HCT116 (cell line): ENCODE results near the gene DDX41. TPM values are rescaled to one million over a fixed set of nuclear protein-coding genes. Genes with fewer than 3 reads are reported as not detected.

Experiments used
- ATAC-seq: fragments of 200-7000 bp; cut with Tn5 transposase; 2 replicates; pipeline ENCODE4 v1.9.1; 2020; ENCODE audit warnings: mild to moderate bottlenecking, moderate library complexity
- BruUV-seq: library from RNA; stranded (reverse); fragments of 400-500 nt; replicated peaks from 2 replicates; lab custom pipeline; 2021; lab: Mats Ljungman, UMichigan
- CTCF ChIA-PET: fragments of 300-600 bp; sonication (Branson Sonifier 250); formaldehyde crosslinking; loops from one replicate; lab custom pipeline; 2021; ENCODE audit warnings: antibody characterized with exemption; lab: Charles Lee
- POLR2A ChIA-PET: fragments of 300-600, 350-600 bp; sonication (Branson Sonifier 250); formaldehyde crosslinking; loops from one replicate; lab custom pipeline; 2021; ENCODE audit warnings: antibody characterized with exemption; lab: Charles Lee
- RAD21 ChIA-PET, 2 experiments: fragments of 300-600 bp; sonication (Branson Sonifier 250); formaldehyde crosslinking; loops; one replicate each; lab custom pipeline; 2023; ENCODE audit warnings: low total read pairs in 2 of 2; ENCODE audit not compliant: uncharacterized antibody in 2 of 2, unreplicated experiment in 2 of 2, low non-redundant PET in 1 of 2; lab: Charles Lee
- DNase-seq: peaks from one replicate; pipeline ENCODE4 v3.0.0-alpha.2; 2010; ENCODE audit warnings: low read depth, low spot score
- H2AFZ ChIP-seq: fragments of 200-600 bp; shearing (Covaris generic), sonication (generic); 2 replicates; pipeline ENCODE4 v1.6.1; 2017; ENCODE audit warnings: low read depth, mixed run types, mixed read lengths, antibody characterized with exemption, low read length; ENCODE audit not compliant: poor library complexity, severe bottlenecking
- H3K27ac ChIP-seq: 2 replicates; pipeline ENCODE4 v1.5.1; 2012; ENCODE audit warnings: low read depth, low read length
- H3K27me3 ChIP-seq: fragments of 200-600 bp; sonication (generic); 2 replicates; pipeline ENCODE4 v1.6.1; 2016; ENCODE audit warnings: mixed run types, low read length, mixed read lengths; ENCODE audit not compliant: insufficient read depth
- H3K36me3 ChIP-seq, 2 experiments: fragments of 200-500 bp in 1 of 2; fragments of 200-600 bp in 1 of 2; sonication (Bioruptor generic) in 1 of 2; sonication (generic) in 1 of 2; 2 replicates each; pipeline versions ENCODE4 v1.5.1 to v1.6.1; 2014 to 2016; ENCODE audit warnings: low read length in 2 of 2, inconsistent platforms in 1 of 2, mixed read lengths in 1 of 2, mixed run types in 1 of 2; ENCODE audit not compliant: insufficient read depth in 2 of 2, control insufficient read depth in 1 of 2
- H3K4me1 ChIP-seq, 2 experiments: fragments of 200-600 bp in 1 of 2; sonication (generic) in 1 of 2; 2 replicates each; pipeline versions ENCODE4 v1.5.1 to v1.6.1; 2012 to 2017; ENCODE audit warnings: low read length in 2 of 2, inconsistent platforms in 1 of 2, mild to moderate bottlenecking in 1 of 2, mixed read lengths in 1 of 2, mixed run types in 1 of 2, moderate library complexity in 1 of 2; ENCODE audit not compliant: insufficient read depth in 2 of 2, control insufficient read depth in 1 of 2
- H3K4me2 ChIP-seq: fragments of 200-600 bp; sonication (generic); 2 replicates; pipeline ENCODE4 v1.6.1; 2017; ENCODE audit warnings: mixed run types, low read length, mixed read lengths
- H3K4me3 ChIP-seq, 2 experiments: fragments of 200-600 bp in 1 of 2; sonication (generic) in 1 of 2; replicated peaks in 1 of 2; 2 replicates each; pipeline ENCODE4 v1.5.1; 2011 to 2016; ENCODE audit warnings: low read length in 2 of 2, control low read depth in 1 of 2, low read depth in 1 of 2, mild to moderate bottlenecking in 1 of 2, mixed read lengths in 1 of 2, mixed run types in 1 of 2
- H3K79me2 ChIP-seq: fragments of 200-600 bp; sonication (generic); 2 replicates; pipeline ENCODE4 v1.6.1; 2017; ENCODE audit warnings: mild to moderate bottlenecking, mixed run types, low read length, moderate library complexity, mixed read lengths; ENCODE audit not compliant: insufficient read depth
- H3K9ac ChIP-seq: fragments of 200-600 bp; sonication (generic); 2 replicates; pipeline ENCODE4 v1.6.1; 2016; ENCODE audit warnings: low read length, mixed read lengths
- H3K9me2 ChIP-seq: fragments of 200-600 bp; sonication (generic), shearing (Covaris generic); 2 replicates; pipeline ENCODE4 v1.6.1; 2017; ENCODE audit warnings: mixed run types, mild to moderate bottlenecking, moderate library complexity; ENCODE audit not compliant: insufficient read depth
- H3K9me3 ChIP-seq, 2 experiments: fragments of 200-500 bp in 1 of 2; fragments of 200-600 bp in 1 of 2; sonication (Bioruptor generic) in 1 of 2; sonication (generic) in 1 of 2; 2 replicates each; pipeline ENCODE4 v1.6.1; 2014 to 2017; ENCODE audit warnings: low read length in 2 of 2, mixed read lengths in 2 of 2, inconsistent platforms in 1 of 2, low read depth in 1 of 2, mild to moderate bottlenecking in 1 of 2, mixed run types in 1 of 2, moderate library complexity in 1 of 2; ENCODE audit not compliant: control insufficient read depth in 1 of 2, insufficient read depth in 1 of 2
- H4K20me1 ChIP-seq: fragments of 200-600 bp; sonication (generic), shearing (Covaris generic); 2 replicates; pipeline ENCODE4 v1.6.1; 2017; ENCODE audit warnings: mixed run types, mild to moderate bottlenecking, moderate library complexity; ENCODE audit not compliant: insufficient read depth
- CBX3 ChIP-seq: IDR thresholded peaks from 2 replicates; pipeline ENCODE4 v1.6.1; 2012; ENCODE audit warnings: low read depth
- CEBPB ChIP-seq: IDR thresholded peaks from 2 replicates; pipeline ENCODE4 v1.6.1; 2012; ENCODE audit warnings: low read depth
- EGR1 ChIP-seq: IDR thresholded peaks from 2 replicates; pipeline ENCODE4 v1.6.1; 2012; ENCODE audit warnings: low read depth
- ELF1 ChIP-seq: IDR thresholded peaks from 2 replicates; pipeline ENCODE4 v1.6.1; 2012; ENCODE audit warnings: low read depth, borderline replicate concordance
- EZH2 ChIP-seq: fragments of 200-600 bp; sonication (generic); IDR thresholded peaks from 2 replicates; pipeline ENCODE4 v1.6.1; 2017; ENCODE audit warnings: antibody characterized with exemption, mixed run types
- EZH2phosphoT487 ChIP-seq: fragments of 200-600 bp; IDR thresholded peaks from 2 replicates; pipeline ENCODE4 v1.6.1; 2018; ENCODE audit warnings: antibody characterized with exemption, borderline replicate concordance
- FOSL1 ChIP-seq: IDR thresholded peaks from 2 replicates; pipeline ENCODE4 v1.6.1; 2012; ENCODE audit warnings: low read depth
- JUND ChIP-seq: IDR thresholded peaks from 2 replicates; pipeline ENCODE4 v1.6.1; 2012
- POLR2A ChIP-seq: IDR thresholded peaks from 2 replicates; pipeline ENCODE4 v1.7.0; 2011; ENCODE audit warnings: borderline replicate concordance; ENCODE audit not compliant: insufficient read depth, insufficient read length; ENCODE audit errors: extremely low read depth
- SP1 ChIP-seq: IDR thresholded peaks from 2 replicates; pipeline ENCODE4 v1.6.1; 2012; ENCODE audit warnings: low read depth
- SRF ChIP-seq: IDR thresholded peaks from 2 replicates; pipeline ENCODE4 v1.6.1; 2012; ENCODE audit warnings: low read depth
- TCF7L2 ChIP-seq: IDR thresholded peaks from 2 replicates; pipeline ENCODE4 v1.7.0; 2011; ENCODE audit warnings: borderline replicate concordance, inconsistent platforms; ENCODE audit not compliant: insufficient read depth, insufficient read length; ENCODE audit errors: extremely low read depth
- ZFX ChIP-seq: fragments of 450-650 bp; IDR thresholded peaks from 2 replicates; pipeline ENCODE4 v1.6.1; 2017
- ZNF274 ChIP-seq: fragments of 200-500 bp; sonication (Bioruptor generic); IDR thresholded peaks from 2 replicates; pipeline ENCODE4 v1.6.1; 2014; ENCODE audit warnings: mild to moderate bottlenecking, low read depth, low read length, inconsistent platforms
- intact Hi-C: fragments of 100-400 bp; cut with micrococcal nuclease; formaldehyde crosslinking; loops from 2 replicates; pipeline ENCODE4 v1.10.0; 2022
- total RNA-seq: library from RNA; stranded (reverse); gene quantifications from one replicate; pipeline ENCODE4 v1.2.1, GENCODE V29; 2021; ENCODE audit not compliant: unreplicated experiment
- TF ChIP-seq, protein P1 (sequence below): IDR thresholded peaks from 2 replicates; pipeline ENCODE4 v1.6.1; 2011; ENCODE audit warnings: mild to moderate bottlenecking, low read length, moderate library complexity; ENCODE audit not compliant: insufficient replicate concordance; ENCODE audit errors: extremely low read depth
- TF ChIP-seq, protein P2 (sequence below): IDR thresholded peaks from 2 replicates; pipeline ENCODE4 v1.6.1; 2012; ENCODE audit warnings: low read depth
- TF ChIP-seq, protein P3 (sequence below), 3 experiments: fragments of 200-600 bp in 1 of 3; sonication (generic) in 1 of 3; IDR thresholded peaks in 2 of 3; conservative IDR thresholded peaks in 1 of 3; 2 replicates each; pipeline ENCODE4 v1.5.1; 2012 to 2017; ENCODE audit warnings: low read depth in 2 of 3, low read length in 2 of 3, antibody characterized with exemption in 1 of 3, borderline replicate concordance in 1 of 3, control low read depth in 1 of 3, mild to moderate bottlenecking in 1 of 3, mixed read lengths in 1 of 3, mixed run types in 1 of 3, moderate library complexity in 1 of 3; ENCODE audit not compliant: insufficient read depth in 1 of 3
- TF ChIP-seq, protein P4 (sequence below): IDR thresholded peaks from 2 replicates; pipeline ENCODE4 v1.6.1; 2012
- TF ChIP-seq, protein P5 (sequence below): IDR thresholded peaks from 2 replicates; pipeline ENCODE4 v1.6.1; 2012

Gene DDX41
- total RNA-seq, 1 experiment from 2014 or later: 141 TPM

DNA sequence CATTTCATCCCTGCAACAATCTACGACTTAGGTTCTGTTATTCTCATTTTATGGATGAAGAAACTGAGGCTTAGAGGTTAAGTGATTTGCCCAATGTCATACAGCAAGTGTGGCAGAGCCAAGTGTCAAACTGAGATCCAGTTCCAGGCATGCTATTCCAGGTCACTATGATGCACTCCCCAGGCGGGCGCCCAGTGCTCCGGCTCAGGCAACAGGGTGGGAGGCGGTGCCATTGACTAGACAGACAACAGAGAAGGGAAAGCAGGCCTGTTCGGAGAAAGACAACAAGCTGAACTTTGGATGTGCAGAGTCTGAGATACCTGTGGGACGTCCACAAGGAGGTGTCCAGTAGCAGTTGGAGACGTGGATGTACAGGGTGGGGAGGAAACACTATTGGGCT is 10.8 kb upstream of the DDX41 start:
- H3K9me3 ChIP-seq: no peaks in the 10 kb centered on the region
- H2AFZ ChIP-seq: no peak overlapping the region
- no TSS peak for BruUV-seq
- no peaks in the 10 kb centered on the region for H4K20me1 ChIP-seq
- no peaks in the 10 kb centered on the region for H3K79me2 ChIP-seq
- no peak for DNase-seq
- RAD21 ChIA-PET: no interaction called here
- H3K27me3 ChIP-seq: no peaks in the 10 kb centered on the region
- no peak for TF ChIP-seq EZH2
- TF ChIP-seq ZFX: no peak
- no peak for TF ChIP-seq ZNF274
- TF ChIP-seq, protein P1, sequence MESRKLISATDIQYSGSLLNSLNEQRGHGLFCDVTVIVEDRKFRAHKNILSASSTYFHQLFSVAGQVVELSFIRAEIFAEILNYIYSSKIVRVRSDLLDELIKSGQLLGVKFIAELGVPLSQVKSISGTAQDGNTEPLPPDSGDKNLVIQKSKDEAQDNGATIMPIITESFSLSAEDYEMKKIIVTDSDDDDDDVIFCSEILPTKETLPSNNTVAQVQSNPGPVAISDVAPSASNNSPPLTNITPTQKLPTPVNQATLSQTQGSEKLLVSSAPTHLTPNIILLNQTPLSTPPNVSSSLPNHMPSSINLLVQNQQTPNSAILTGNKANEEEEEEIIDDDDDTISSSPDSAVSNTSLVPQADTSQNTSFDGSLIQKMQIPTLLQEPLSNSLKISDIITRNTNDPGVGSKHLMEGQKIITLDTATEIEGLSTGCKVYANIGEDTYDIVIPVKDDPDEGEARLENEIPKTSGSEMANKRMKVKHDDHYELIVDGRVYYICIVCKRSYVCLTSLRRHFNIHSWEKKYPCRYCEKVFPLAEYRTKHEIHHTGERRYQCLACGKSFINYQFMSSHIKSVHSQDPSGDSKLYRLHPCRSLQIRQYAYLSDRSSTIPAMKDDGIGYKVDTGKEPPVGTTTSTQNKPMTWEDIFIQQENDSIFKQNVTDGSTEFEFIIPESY: no peak
- no peak for TF ChIP-seq FOSL1
- TF ChIP-seq, protein P2, sequence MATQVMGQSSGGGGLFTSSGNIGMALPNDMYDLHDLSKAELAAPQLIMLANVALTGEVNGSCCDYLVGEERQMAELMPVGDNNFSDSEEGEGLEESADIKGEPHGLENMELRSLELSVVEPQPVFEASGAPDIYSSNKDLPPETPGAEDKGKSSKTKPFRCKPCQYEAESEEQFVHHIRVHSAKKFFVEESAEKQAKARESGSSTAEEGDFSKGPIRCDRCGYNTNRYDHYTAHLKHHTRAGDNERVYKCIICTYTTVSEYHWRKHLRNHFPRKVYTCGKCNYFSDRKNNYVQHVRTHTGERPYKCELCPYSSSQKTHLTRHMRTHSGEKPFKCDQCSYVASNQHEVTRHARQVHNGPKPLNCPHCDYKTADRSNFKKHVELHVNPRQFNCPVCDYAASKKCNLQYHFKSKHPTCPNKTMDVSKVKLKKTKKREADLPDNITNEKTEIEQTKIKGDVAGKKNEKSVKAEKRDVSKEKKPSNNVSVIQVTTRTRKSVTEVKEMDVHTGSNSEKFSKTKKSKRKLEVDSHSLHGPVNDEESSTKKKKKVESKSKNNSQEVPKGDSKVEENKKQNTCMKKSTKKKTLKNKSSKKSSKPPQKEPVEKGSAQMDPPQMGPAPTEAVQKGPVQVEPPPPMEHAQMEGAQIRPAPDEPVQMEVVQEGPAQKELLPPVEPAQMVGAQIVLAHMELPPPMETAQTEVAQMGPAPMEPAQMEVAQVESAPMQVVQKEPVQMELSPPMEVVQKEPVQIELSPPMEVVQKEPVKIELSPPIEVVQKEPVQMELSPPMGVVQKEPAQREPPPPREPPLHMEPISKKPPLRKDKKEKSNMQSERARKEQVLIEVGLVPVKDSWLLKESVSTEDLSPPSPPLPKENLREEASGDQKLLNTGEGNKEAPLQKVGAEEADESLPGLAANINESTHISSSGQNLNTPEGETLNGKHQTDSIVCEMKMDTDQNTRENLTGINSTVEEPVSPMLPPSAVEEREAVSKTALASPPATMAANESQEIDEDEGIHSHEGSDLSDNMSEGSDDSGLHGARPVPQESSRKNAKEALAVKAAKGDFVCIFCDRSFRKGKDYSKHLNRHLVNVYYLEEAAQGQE: no peak
- TF ChIP-seq, protein P3, sequence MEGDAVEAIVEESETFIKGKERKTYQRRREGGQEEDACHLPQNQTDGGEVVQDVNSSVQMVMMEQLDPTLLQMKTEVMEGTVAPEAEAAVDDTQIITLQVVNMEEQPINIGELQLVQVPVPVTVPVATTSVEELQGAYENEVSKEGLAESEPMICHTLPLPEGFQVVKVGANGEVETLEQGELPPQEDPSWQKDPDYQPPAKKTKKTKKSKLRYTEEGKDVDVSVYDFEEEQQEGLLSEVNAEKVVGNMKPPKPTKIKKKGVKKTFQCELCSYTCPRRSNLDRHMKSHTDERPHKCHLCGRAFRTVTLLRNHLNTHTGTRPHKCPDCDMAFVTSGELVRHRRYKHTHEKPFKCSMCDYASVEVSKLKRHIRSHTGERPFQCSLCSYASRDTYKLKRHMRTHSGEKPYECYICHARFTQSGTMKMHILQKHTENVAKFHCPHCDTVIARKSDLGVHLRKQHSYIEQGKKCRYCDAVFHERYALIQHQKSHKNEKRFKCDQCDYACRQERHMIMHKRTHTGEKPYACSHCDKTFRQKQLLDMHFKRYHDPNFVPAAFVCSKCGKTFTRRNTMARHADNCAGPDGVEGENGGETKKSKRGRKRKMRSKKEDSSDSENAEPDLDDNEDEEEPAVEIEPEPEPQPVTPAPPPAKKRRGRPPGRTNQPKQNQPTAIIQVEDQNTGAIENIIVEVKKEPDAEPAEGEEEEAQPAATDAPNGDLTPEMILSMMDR (IDR thresholded peaks at IDR 0.05 in 2 of 3, conservative IDR thresholded peaks at IDR 0.05 in 1 of 3; ENCODE audit: borderline replicate concordance in 1 of 3, insufficient read depth in 1 of 3, low read depth in 2 of 3, low read length in 2 of 3): no peak
- TF ChIP-seq, protein P4, sequence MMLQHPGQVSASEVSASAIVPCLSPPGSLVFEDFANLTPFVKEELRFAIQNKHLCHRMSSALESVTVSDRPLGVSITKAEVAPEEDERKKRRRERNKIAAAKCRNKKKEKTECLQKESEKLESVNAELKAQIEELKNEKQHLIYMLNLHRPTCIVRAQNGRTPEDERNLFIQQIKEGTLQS: no peak
- TF ChIP-seq EZH2phosphoT487: no peak
- TF ChIP-seq CBX3: no peak
- no peak for TF ChIP-seq POLR2A
- TF ChIP-seq ELF1: no peak
- TF ChIP-seq TCF7L2: no peak
- TF ChIP-seq, protein P5, sequence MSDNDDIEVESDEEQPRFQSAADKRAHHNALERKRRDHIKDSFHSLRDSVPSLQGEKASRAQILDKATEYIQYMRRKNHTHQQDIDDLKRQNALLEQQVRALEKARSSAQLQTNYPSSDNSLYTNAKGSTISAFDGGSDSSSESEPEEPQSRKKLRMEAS: no peak
- no peak for TF ChIP-seq EGR1
- TF ChIP-seq SP1: no peak
- no peak for TF ChIP-seq SRF
- no peak for TF ChIP-seq CEBPB
- no peak for TF ChIP-seq JUND
- H3K4me3 ChIP-seq: no peak overlapping the region
- intact Hi-C loops: no loop called here
- CTCF ChIA-PET: no interaction called here
- no peak overlapping the region for H3K27ac ChIP-seq
- H3K9ac ChIP-seq: no peak overlapping the region
- no peaks in the 10 kb centered on the region for H3K4me1 ChIP-seq
- ATAC-seq: no peak
- POLR2A ChIA-PET: no interaction called here
- H3K36me3 ChIP-seq: peaks cover 15 to 28% of the 10 kb centered on the region in 2 experiments; a peak in 3 of 4 replicates
- no peak overlapping the region for H3K4me2 ChIP-seq
- H3K9me2 ChIP-seq: no peaks in the 10 kb centered on the region
